Neural cell (in vitro differentiated cells): ENCODE results near the gene DNAJC15. TPM values are rescaled to one million over a fixed set of nuclear protein-coding genes. Genes with fewer than 3 reads are reported as not detected.

Source experiments
- H2AFZ ChIP-seq: fragments of 200-600, 300-800 bp; sonication (generic), shearing (Covaris generic); 2 replicates; pipeline ENCODE4 v1.6.0; 2014; ENCODE audit warnings: low read depth, mild to moderate bottlenecking, antibody characterized with exemption, low read length, moderate library complexity
- H3F3A ChIP-seq: fragments of 200-600 bp; shearing (Covaris generic); 2 replicates; pipeline ENCODE4 v1.6.1; 2016; ENCODE audit warnings: mild to moderate bottlenecking, moderate library complexity, mixed read lengths, antibody characterized with exemption, low read length; ENCODE audit not compliant: insufficient read depth, poor library complexity, severe bottlenecking
- H3K27ac ChIP-seq: fragments of 200-600, 300-800 bp; sonication (generic), shearing (Covaris generic); 2 replicates; pipeline ENCODE4 v1.5.1; 2014; ENCODE audit warnings: mild to moderate bottlenecking, low read length, moderate library complexity
- H3K27me3 ChIP-seq: fragments of 300-800, 200-600 bp; sonication (generic), shearing (Covaris generic); 2 replicates; pipeline ENCODE4 v1.6.0; 2014; ENCODE audit warnings: mild to moderate bottlenecking, low read depth, low read length, moderate library complexity; ENCODE audit not compliant: insufficient read depth
- H3K36me3 ChIP-seq: fragments of 300-800, 200-600 bp; sonication (generic), shearing (Covaris generic); 2 replicates; pipeline ENCODE4 v1.5.1; 2014; ENCODE audit warnings: mild to moderate bottlenecking, antibody characterized with exemption, low read length, moderate library complexity; ENCODE audit not compliant: insufficient read depth
- H3K4me2 ChIP-seq: fragments of 300-800, 200-600 bp; sonication (generic), shearing (Covaris generic); 2 replicates; pipeline ENCODE4 v1.6.0; 2014; ENCODE audit warnings: mild to moderate bottlenecking, low read length
- H3K4me3 ChIP-seq: fragments of 300-800, 200-600 bp; sonication (generic), shearing (Covaris generic); 2 replicates; pipeline ENCODE4 v1.5.1; 2014; ENCODE audit warnings: mild to moderate bottlenecking, low read length, moderate library complexity
- H3K79me2 ChIP-seq: fragments of 200-600 bp; shearing (Covaris generic); replicated peaks from 2 replicates; pipeline ENCODE4 v1.6.0; 2014; ENCODE audit warnings: mild to moderate bottlenecking, low read length, moderate library complexity; ENCODE audit not compliant: insufficient read depth
- H3K9ac ChIP-seq: fragments of 300-800, 200-600 bp; sonication (generic), shearing (Covaris generic); 2 replicates; pipeline ENCODE4 v1.6.1; 2016; ENCODE audit warnings: mild to moderate bottlenecking, low read length, mixed read lengths
- H3K9me2 ChIP-seq: fragments of 200-600 bp; shearing (Covaris generic); 2 replicates; pipeline ENCODE4 v1.6.1; 2016; ENCODE audit warnings: mild to moderate bottlenecking, low read length, mixed read lengths; ENCODE audit not compliant: insufficient read depth
- H3K9me3 ChIP-seq: fragments of 200-600, 300-800 bp; sonication (generic), shearing (Covaris generic); 2 replicates; pipeline ENCODE4 v1.6.1; 2016; ENCODE audit warnings: mild to moderate bottlenecking, mixed run types, low read length, moderate library complexity, mixed read lengths
- H4K20me1 ChIP-seq: fragments of 200-600 bp; shearing (Covaris generic); 2 replicates; pipeline ENCODE4 v1.6.1; 2016; ENCODE audit warnings: mild to moderate bottlenecking, mixed run types; ENCODE audit not compliant: insufficient read depth
- CTCF ChIP-seq: fragments of 450-650 bp; IDR thresholded peaks from 2 replicates; pipeline ENCODE4 v1.5.1; 2014; ENCODE audit warnings: antibody characterized with exemption, mild to moderate bottlenecking, moderate library complexity; ENCODE audit not compliant: poor library complexity, severe bottlenecking
- EP300 ChIP-seq: fragments of 450-650 bp; conservative IDR thresholded peaks from 2 replicates; pipeline ENCODE4 v1.6.1; 2014; ENCODE audit warnings: antibody characterized with exemption, mild to moderate bottlenecking, moderate library complexity; ENCODE audit not compliant: poor library complexity, severe bottlenecking
- EZH2 ChIP-seq: fragments of 200-600, 300-800 bp; shearing (Covaris generic), sonication (generic); IDR thresholded peaks from 2 replicates; pipeline ENCODE4 v1.6.1; 2014; ENCODE audit warnings: antibody characterized with exemption, low read length, borderline replicate concordance, mild to moderate bottlenecking; ENCODE audit not compliant: insufficient read depth, poor library complexity, severe bottlenecking
- MXI1 ChIP-seq: fragments of 450-650 bp; conservative IDR thresholded peaks from 2 replicates; pipeline ENCODE4 v1.6.1; 2014; ENCODE audit warnings: antibody characterized with exemption, mild to moderate bottlenecking; ENCODE audit not compliant: poor library complexity, severe bottlenecking
- POLR2AphosphoS5 ChIP-seq: IDR thresholded peaks from 2 replicates; pipeline ENCODE4 v1.6.1; 2012
- RAD21 ChIP-seq: fragments of 450-650 bp; conservative IDR thresholded peaks from 2 replicates; pipeline ENCODE4 v1.6.1; 2014; ENCODE audit warnings: antibody characterized with exemption, mild to moderate bottlenecking, moderate library complexity
- REST ChIP-seq: IDR thresholded peaks from 2 replicates; pipeline ENCODE4 v1.6.1; 2012; ENCODE audit warnings: borderline replicate concordance
- SMC3 ChIP-seq: fragments of 450-650 bp; conservative IDR thresholded peaks from 2 replicates; pipeline ENCODE4 v1.6.1; 2014; ENCODE audit warnings: antibody characterized with exemption, mild to moderate bottlenecking, moderate library complexity; ENCODE audit not compliant: poor library complexity
- TAF1 ChIP-seq: IDR thresholded peaks from 2 replicates; pipeline ENCODE4 v1.6.1; 2012; ENCODE audit warnings: low read depth
- polyA plus RNA-seq: library from polyadenylated mRNA; depleted of rRNA; stranded (reverse); fragments of >200 nt; gene quantifications from 2 replicates; pipeline ENCODE4 v1.2.3, GENCODE V29; 2014

Gene DNAJC15
- polyA plus RNA-seq, 1 donor from 2014 or later: 0.84 TPM

GRCh38 chr13:42994878-42995277 lies 28.5 kb upstream of the DNAJC15 start:
- Histone ChIP-seq H3K79me2 (no peaks in the 10 kb centered on the region), H3K4me3 (no peak overlapping the region), H3K27me3 (peaks cover 9% of the 10 kb centered on the region), H2AFZ (no peak overlapping the region), H3F3A (no peaks in the 10 kb centered on the region), H3K4me2 (no peak overlapping the region), H3K9me3 (no peaks in the 10 kb centered on the region), H3K9me2 (no peaks in the 10 kb centered on the region), H3K9ac (no peak overlapping the region), H3K36me3 (no peaks in the 10 kb centered on the region), H3K27ac (no peak overlapping the region), H4K20me1 (no peaks in the 10 kb centered on the region)
- no peak for TF ChIP-seq EZH2
- TF ChIP-seq RAD21: no peak
- TF ChIP-seq TAF1: no peak
- no peak for TF ChIP-seq POLR2AphosphoS5
- no peak for TF ChIP-seq EP300
- no peak for TF ChIP-seq MXI1
- TF ChIP-seq CTCF: no peak
- no peak for TF ChIP-seq SMC3

- H3K36me3 ChIP-seq: no peaks in the 10 kb centered on the region
- TF ChIP-seq POLR2AphosphoS5: no peak
- no peak overlapping the region for H3K27ac ChIP-seq
- no peak overlapping the region for H3K9ac ChIP-seq
- no peaks in the 10 kb centered on the region for H4K20me1 ChIP-seq
- H2AFZ ChIP-seq: no peak overlapping the region
- no peaks in the 10 kb centered on the region for H3F3A ChIP-seq
- H3K4me3 ChIP-seq: no peak overlapping the region
- H3K27me3 ChIP-seq: peaks cover 9% of the 10 kb centered on the region
- H3K4me2 ChIP-seq: no peak overlapping the region
- H3K9me2 ChIP-seq: no peaks in the 10 kb centered on the region
- no peaks in the 10 kb centered on the region for H3K9me3 ChIP-seq
- no peaks in the 10 kb centered on the region for H3K79me2 ChIP-seq
These were observed 26.8 kb upstream of the DNAJC15 start for GRCh38 chr13:42996584-42996983.

- no peak for TF ChIP-seq CTCF
- TF ChIP-seq TAF1: no peak
- no peak for TF ChIP-seq EP300
- no peak for TF ChIP-seq SMC3
- no peak for TF ChIP-seq EZH2
- TF ChIP-seq MXI1: no peak
- no peak for TF ChIP-seq RAD21
- no peak for TF ChIP-seq REST
- TF ChIP-seq POLR2AphosphoS5: no peak
- H2AFZ ChIP-seq: no peak overlapping the region
- no peaks in the 10 kb centered on the region for H3F3A ChIP-seq
- H3K27me3 ChIP-seq: peaks cover 5% of the 10 kb centered on the region
- no peaks in the 10 kb centered on the region for H3K79me2 ChIP-seq
- H3K9me2 ChIP-seq: no peaks in the 10 kb centered on the region
- H3K4me3 ChIP-seq: no peak overlapping the region
- H3K27ac ChIP-seq: no peak overlapping the region
- no peaks in the 10 kb centered on the region for H3K36me3 ChIP-seq
- no peak overlapping the region for H3K4me2 ChIP-seq
- H4K20me1 ChIP-seq: no peaks in the 10 kb centered on the region
- H3K9ac ChIP-seq: no peak overlapping the region
- no peaks in the 10 kb centered on the region for H3K9me3 ChIP-seq
These were observed 26.0 kb upstream of the DNAJC15 start for GRCh38 chr13:42997381-42997780.
